Measurements from ENCODE around the gene TOMM5.

Gene TOMM5

GRCh38 chr9:37554318-37554717 is 38.1 kb downstream of the TOMM5 start:
- H3K36me3 ChIP-seq (ENCODE audit: low read length), result no peaks in the 10 kb centered on the region
- no peaks in the 10 kb centered on the region for H3K9me3 ChIP-seq (ENCODE audit: insufficient read depth, low read length)
- no peaks in the 10 kb centered on the region for H3F3A ChIP-seq (ENCODE audit: insufficient read depth)
- H3K9ac ChIP-seq (ENCODE audit: low read length), result no peak overlapping the region
- no peaks in the 10 kb centered on the region for H4K20me1 ChIP-seq (ENCODE audit: low read depth, low read length)
- no peak overlapping the region for H3K27ac ChIP-seq (ENCODE audit: low read depth, low read length)
- no peaks in the 10 kb centered on the region for H3K27me3 ChIP-seq (ENCODE audit: low read length)
- H3K4me3 ChIP-seq (ENCODE audit: insufficient read depth, low read length, poor library complexity, severe bottlenecking), result no peak overlapping the region
- H3K9me2 ChIP-seq (replicated peaks; ENCODE audit: insufficient read depth, low read length), result no peaks in the 10 kb centered on the region
- H3K4me2 ChIP-seq (ENCODE audit: low read depth, low read length, poor library complexity, severe bottlenecking), result no peak overlapping the region
- H2AFZ ChIP-seq (ENCODE audit: low read depth, low read length, severe bottlenecking), result no peak overlapping the region
- no peaks in the 10 kb centered on the region for H3K79me2 ChIP-seq (ENCODE audit: insufficient read depth, low read length)
- TF ChIP-seq CTCF (IDR thresholded peaks at IDR 0.05; ENCODE audit: insufficient read depth, low read length, poor library complexity, severe bottlenecking), result no peak
- no peak for TF ChIP-seq EZH2phosphoT487 (conservative IDR thresholded peaks at IDR 0.05; ENCODE audit: low read length)

GRCh38 chr9:37551888-37552287 is 40.5 kb downstream of the TOMM5 start:
- H3K9me3 ChIP-seq (ENCODE audit: insufficient read depth, low read length), result no peaks in the 10 kb centered on the region
- no peaks in the 10 kb centered on the region for H3K9me2 ChIP-seq (replicated peaks; ENCODE audit: insufficient read depth, low read length)
- no peaks in the 10 kb centered on the region for H4K20me1 ChIP-seq (ENCODE audit: low read depth, low read length)
- H3F3A ChIP-seq (ENCODE audit: insufficient read depth), result no peaks in the 10 kb centered on the region
- H3K9ac ChIP-seq (ENCODE audit: low read length), result no peak overlapping the region
- H3K4me3 ChIP-seq (ENCODE audit: insufficient read depth, low read length, poor library complexity, severe bottlenecking), result no peak overlapping the region
- no peaks in the 10 kb centered on the region for H3K27me3 ChIP-seq (ENCODE audit: low read length)
- H3K79me2 ChIP-seq (ENCODE audit: insufficient read depth, low read length), result no peaks in the 10 kb centered on the region
- TF ChIP-seq EZH2phosphoT487 (conservative IDR thresholded peaks at IDR 0.05; ENCODE audit: low read length) (no peak), CTCF (IDR thresholded peaks at IDR 0.05; ENCODE audit: insufficient read depth, low read length, poor library complexity, severe bottlenecking) (no peak)
- no peak overlapping the region for H3K27ac ChIP-seq (ENCODE audit: low read depth, low read length)
- no peak overlapping the region for H2AFZ ChIP-seq (ENCODE audit: low read depth, low read length, severe bottlenecking)
- H3K4me2 ChIP-seq (ENCODE audit: low read depth, low read length, poor library complexity, severe bottlenecking), result no peak overlapping the region
- H3K36me3 ChIP-seq (ENCODE audit: low read length), result no peaks in the 10 kb centered on the region

GRCh38 chr9:37551468-37551867 is 40.9 kb downstream of the TOMM5 start:
- Histone ChIP-seq H3K4me2 (ENCODE audit: low read depth, low read length, poor library complexity, severe bottlenecking) (no peak overlapping the region), H3K79me2 (ENCODE audit: insufficient read depth, low read length) (no peaks in the 10 kb centered on the region), H3K27ac (ENCODE audit: low read depth, low read length) (no peak overlapping the region), H3K4me3 (ENCODE audit: insufficient read depth, low read length, poor library complexity, severe bottlenecking) (no peak overlapping the region), H3K9me2 (replicated peaks; ENCODE audit: insufficient read depth, low read length) (no peaks in the 10 kb centered on the region), H3F3A (ENCODE audit: insufficient read depth) (no peaks in the 10 kb centered on the region), H3K9me3 (ENCODE audit: insufficient read depth, low read length) (no peaks in the 10 kb centered on the region), H2AFZ (ENCODE audit: low read depth, low read length, severe bottlenecking) (no peak overlapping the region), H3K36me3 (ENCODE audit: low read length) (no peaks in the 10 kb centered on the region), H3K27me3 (ENCODE audit: low read length) (no peaks in the 10 kb centered on the region), H3K9ac (ENCODE audit: low read length) (no peak overlapping the region), H4K20me1 (ENCODE audit: low read depth, low read length) (no peaks in the 10 kb centered on the region)
- TF ChIP-seq EZH2phosphoT487 (conservative IDR thresholded peaks at IDR 0.05; ENCODE audit: low read length), result no peak
- TF ChIP-seq CTCF (IDR thresholded peaks at IDR 0.05; ENCODE audit: insufficient read depth, low read length, poor library complexity, severe bottlenecking), result no peak
